Muscle of arm (tissue), 14 donors: ENCODE data around the gene PPIL6. TPM values are rescaled to one million over a fixed set of nuclear protein-coding genes. Genes with fewer than 3 reads are reported as not detected.

Experiments
- DNase-seq: peaks from one replicate; pipeline ENCODE4 v3.0.0-alpha.2; 2013
- long read RNA-seq, 11 donors: transcript quantifications; one replicate each; lab custom pipeline, GENCODE V29; 2026
- polyA plus RNA-seq, 12 donors: library from polyadenylated mRNA; unstranded; fragments of 120-200 nt; gene quantifications; one replicate each; pipeline ENCODE4 v1.2.1, GENCODE V29; 2013; ENCODE audit not compliant: insufficient read length in 12 of 12

The PPIL6 gene
- 10 to 100 TPM in 1 of 12 donors, 1 to 10 TPM in 9, not detected in 2; 5.5 to 10.8 (median 6.4) TPM for polyA plus RNA-seq
- long read RNA-seq, donor 1: 0 reads
- long read RNA-seq, donor 2, full-length matches to known transcripts: 1 of 1 reads
- long read RNA-seq, donor 2, partial matches to known transcripts: 0 of 1 reads
- long read RNA-seq, donor 2, other reads (novel, unspliced or antisense): 0 of 1 reads
- long read RNA-seq, donor 3: 0 reads
- long read RNA-seq, donor 4: 0 reads
- long read RNA-seq, donor 5, full-length matches to known transcripts: 2 of 2 reads
- long read RNA-seq, donor 5, partial matches to known transcripts: 0 of 2 reads
- long read RNA-seq, donor 5, other reads (novel, unspliced or antisense): 0 of 2 reads
- long read RNA-seq, donor 6, full-length matches to known transcripts: 3 of 3 reads
- long read RNA-seq, donor 6, partial matches to known transcripts: 0 of 3 reads
- long read RNA-seq, donor 6, other reads (novel, unspliced or antisense): 0 of 3 reads
- long read RNA-seq, donor 7: 0 reads
- long read RNA-seq, donor 8, full-length matches to known transcripts: 3 of 3 reads
- long read RNA-seq, donor 8, partial matches to known transcripts: 0 of 3 reads
- long read RNA-seq, donor 8, other reads (novel, unspliced or antisense): 0 of 3 reads
- long read RNA-seq, donor 9, full-length matches to known transcripts: 1 of 1 reads
- long read RNA-seq, donor 9, partial matches to known transcripts: 0 of 1 reads
- long read RNA-seq, donor 9, other reads (novel, unspliced or antisense): 0 of 1 reads
- long read RNA-seq, donor 10, full-length matches to known transcripts: 1 of 1 reads
- long read RNA-seq, donor 10, partial matches to known transcripts: 0 of 1 reads
- long read RNA-seq, donor 10, other reads (novel, unspliced or antisense): 0 of 1 reads
- long read RNA-seq, donor 11, full-length matches to known transcripts: 1 of 1 reads
- long read RNA-seq, donor 11, partial matches to known transcripts: 0 of 1 reads
- long read RNA-seq, donor 11, other reads (novel, unspliced or antisense): 0 of 1 reads

- DNase-seq: peak; percentile 94
These were observed at the start of gene PPIL6, which contains the start of gene SMPD2 for GRCh38 chr6:109440331-109441068. Gene PPIL6, minus strand, starts transcription at chr6:109440628. Its CDS starts 38 bp downstream, at chr6:109440590. Gene SMPD2, plus strand, starts transcription at chr6:109440724. Its CDS starts 398 bp downstream, at chr6:109441122.

- DNase-seq: no peak
These were observed 47.6 kb upstream of the PPIL6 start for GRCh38 chr6:109488001-109488400.

GRCh38 chr6:109486068-109486467 lies 45.6 kb upstream of the PPIL6 start:
- no peak for DNase-seq

GRCh38 chr6:109485266-109485935 lies 45.0 kb upstream of the PPIL6 start:
- no peak for DNase-seq

- no peak for DNase-seq
These were observed 43.7 kb upstream of the PPIL6 start for GRCh38 chr6:109484122-109484521.

- DNase-seq: no peak
These were observed 43.3 kb upstream of the PPIL6 start for GRCh38 chr6:109483735-109484057.

GRCh38 chr6:109482905-109483734 lies 42.7 kb upstream of the PPIL6 start, which contains the start of gene ZBTB24:
Gene ZBTB24, minus strand, starts transcription at chr6:109483219. Its CDS starts 1,193 bp downstream, at chr6:109482026.
- peak; percentile 83 for DNase-seq

GRCh38 chr6:109480993-109481480 lies 40.6 kb upstream of the PPIL6 start:
- DNase-seq: no peak

GRCh38 chr6:109478841-109479624 lies 38.6 kb upstream of the PPIL6 start:
- DNase-seq: no peak

- no peak for DNase-seq
These were observed 37.9 kb upstream of the PPIL6 start for GRCh38 chr6:109478222-109478805.

GRCh38 chr6:109477725-109478124 lies 37.3 kb upstream of the PPIL6 start:
- DNase-seq: no peak

GRCh38 chr6:109477184-109477583 lies 36.8 kb upstream of the PPIL6 start:
- no peak for DNase-seq

GRCh38 chr6:109475625-109476024 lies 35.2 kb upstream of the PPIL6 start:
- no peak for DNase-seq

- no peak for DNase-seq
These were observed 34.6 kb upstream of the PPIL6 start for GRCh38 chr6:109474995-109475394.

GRCh38 chr6:109473120-109473519 lies 32.7 kb upstream of the PPIL6 start:
- DNase-seq: no peak

GRCh38 chr6:109472132-109472995 lies 31.9 kb upstream of the PPIL6 start:
- DNase-seq: no peak

GRCh38 chr6:109471105-109471810 lies 30.8 kb upstream of the PPIL6 start:
- DNase-seq: no peak
